ENCODE measurements around the gene PGPEP1.
"Not testable (repeated sequence)": the region's sequence is repeated elsewhere in the genome, so short reads cannot be mapped to it uniquely, and the experiment has no call there.

PGPEP1 gene

GRCh38 chr19:18368504-18369222 lies 28.3 kb downstream of the PGPEP1 start:
- DNase-seq: no peak

- DNase-seq: no peak
Measured at GRCh38 chr19:18373407-18373891, 33.1 kb downstream of the PGPEP1 start.

GRCh38 chr19:18373892-18374629 lies 33.7 kb downstream of the PGPEP1 start:
- peak in 1 of 2 donors; percentile 13 for DNase-seq

- DNase-seq: no peak
Measured at GRCh38 chr19:18377026-18377425, 36.6 kb downstream of the PGPEP1 start.

- no peak for DNase-seq
Measured at GRCh38 chr19:18379803-18380747, 39.7 kb downstream of the PGPEP1 start.

GRCh38 chr19:18380843-18381242 lies 40.4 kb downstream of the PGPEP1 start:
- no peak for DNase-seq

GRCh38 chr19:18383622-18384021 lies 43.2 kb downstream of the PGPEP1 start:
- DNase-seq: not testable (repeated sequence)

DNA sequence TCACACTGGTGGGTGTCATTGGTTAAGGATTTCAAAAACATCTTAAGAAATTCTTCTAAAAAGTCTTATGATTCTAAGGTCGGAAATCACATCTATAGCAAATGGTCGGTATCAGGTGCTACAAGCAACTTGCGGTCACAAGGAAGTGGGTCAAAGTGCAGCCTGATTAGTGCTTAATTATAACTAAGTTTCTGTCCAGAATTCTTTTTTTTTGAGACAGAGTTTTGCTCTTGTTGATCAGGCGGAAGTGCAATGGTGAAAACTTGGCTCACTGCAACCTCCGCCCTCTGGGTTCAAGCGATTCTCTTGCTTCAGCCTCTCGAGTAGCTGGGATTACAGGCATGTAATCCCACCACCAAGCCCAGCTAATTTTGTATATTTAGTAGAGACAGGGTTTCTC lies 44.4 kb downstream of the PGPEP1 start:
- no peak for DNase-seq

DNA sequence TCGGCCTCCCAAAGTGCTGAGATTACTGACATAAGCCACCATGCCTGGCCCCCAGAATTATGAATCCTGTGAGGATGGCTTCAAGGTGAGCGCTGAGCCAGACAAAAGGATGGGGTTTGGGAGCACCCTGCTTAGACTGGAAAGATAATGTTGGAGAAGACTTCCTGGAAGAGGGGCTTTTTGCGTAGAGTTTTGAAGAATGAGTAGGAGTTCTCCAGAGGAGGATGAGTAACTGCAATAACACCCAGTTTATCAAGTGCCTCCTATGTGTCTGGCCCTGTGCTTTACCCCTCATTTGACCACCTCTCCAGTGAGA lies 44.9 kb downstream of the PGPEP1 start:
- no peak for DNase-seq

- peak in 1 of 2 donors; percentile 10 for DNase-seq
Measured at GRCh38 chr19:18385675-18386542, 45.5 kb downstream of the PGPEP1 start, which contains the start of gene GDF15. GDF15 (plus strand) TSS chr19:18386158; CDS start chr19:18386190, 32 bp downstream.

- DNase-seq: no peak
Measured at GRCh38 chr19:18386543-18387271, 46.3 kb downstream of the PGPEP1 start.

- DNase-seq: peak; percentile 58 to 75
Measured at GRCh38 chr19:18388100-18388959, 47.9 kb downstream of the PGPEP1 start.

DNA sequence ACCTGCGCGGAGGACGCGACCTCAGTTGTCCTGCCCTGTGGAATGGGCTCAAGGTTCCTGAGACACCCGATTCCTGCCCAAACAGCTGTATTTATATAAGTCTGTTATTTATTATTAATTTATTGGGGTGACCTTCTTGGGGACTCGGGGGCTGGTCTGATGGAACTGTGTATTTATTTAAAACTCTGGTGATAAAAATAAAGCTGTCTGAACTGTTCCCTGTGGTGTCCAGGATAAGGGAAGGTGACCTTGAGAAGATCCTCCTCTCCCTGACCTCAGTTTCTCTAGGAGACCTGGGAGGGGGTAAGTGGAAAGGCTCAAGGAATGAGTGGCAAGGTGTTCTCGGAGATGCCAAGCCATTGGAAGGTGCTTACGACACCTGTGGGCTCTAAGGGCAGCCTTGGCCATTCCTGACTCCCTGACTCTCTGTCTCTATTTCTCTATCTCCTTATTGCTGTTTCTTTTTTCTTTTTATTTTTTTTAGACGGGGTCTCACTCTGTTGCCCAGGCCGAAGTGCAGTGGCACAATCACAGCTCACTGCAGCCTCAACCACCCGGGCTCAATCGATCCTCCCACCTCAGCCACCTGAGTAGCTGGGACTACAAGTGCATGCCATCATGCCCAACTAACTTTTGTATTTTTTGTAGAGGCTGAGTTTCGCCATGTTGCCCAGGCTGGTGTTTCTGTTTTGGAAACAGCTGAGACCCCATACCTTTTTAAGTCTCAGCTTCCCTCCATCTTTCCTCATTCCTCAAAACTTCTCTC lies 48.7 kb downstream of the PGPEP1 start:
- no peak for DNase-seq

- no peak for DNase-seq
Measured at GRCh38 chr19:18389726-18390064, 49.3 kb downstream of the PGPEP1 start.

GRCh38 chr19:18390065-18390907 lies 49.9 kb downstream of the PGPEP1 start:
- no peak for DNase-seq

DNA sequence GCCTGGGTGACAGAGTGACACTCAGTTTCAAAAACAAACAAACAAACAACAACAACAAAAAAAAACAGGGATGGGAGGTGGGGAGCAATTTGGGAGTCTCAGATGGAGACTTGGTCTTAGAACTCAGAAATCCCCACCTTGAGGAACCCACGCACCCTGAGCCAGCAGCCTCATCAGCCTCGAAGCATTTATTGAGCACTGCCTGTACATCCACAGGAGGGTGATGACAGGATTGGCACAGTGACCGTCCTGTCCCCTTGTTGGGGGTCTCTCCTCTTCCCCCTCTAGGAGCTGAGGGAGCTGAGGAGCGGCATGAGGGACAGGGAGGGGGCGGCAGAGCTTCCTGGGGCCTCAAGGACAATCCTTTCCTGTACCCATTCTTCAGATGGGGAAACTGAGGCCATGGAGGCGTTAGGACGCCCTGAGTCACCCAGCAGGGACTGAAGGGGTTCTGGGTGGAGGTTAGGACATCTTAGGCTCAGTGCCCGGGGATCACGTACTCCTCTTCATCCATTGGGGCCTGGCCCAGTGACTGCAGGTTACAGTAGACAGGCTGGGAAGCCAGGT lies 51.2 kb downstream of the PGPEP1 start:
- no peak for DNase-seq

- no peak for DNase-seq
Measured at GRCh38 chr19:18392417-18392816, 52.0 kb downstream of the PGPEP1 start.

- no peak for DNase-seq
Measured at GRCh38 chr19:18392926-18393325, 52.5 kb downstream of the PGPEP1 start.
